Astrocyte of the spinal cord (primary cell): ENCODE measurements around the gene RAB8B.

ENCODE experiments used
- DNase-seq: peaks from one replicate; pipeline ENCODE4 v3.0.0; 2011; ENCODE audit warnings: low read depth, low spot score
- H3K4me3 ChIP-seq: 2 replicates; pipeline ENCODE4 v1.5.1; 2011; ENCODE audit warnings: low read depth, mild to moderate bottlenecking, low read length, moderate library complexity
- CTCF ChIP-seq: IDR thresholded peaks from 2 replicates; pipeline ENCODE4 v1.5.1; 2012; ENCODE audit warnings: low read depth, mild to moderate bottlenecking, low read length, inconsistent platforms
- in situ Hi-C: cut with HindIII; loops from 2 replicates; pipeline ENCODE4 v1.10.0; 2017; ENCODE audit warnings: low sequenced_read_pairs

RAB8B gene

GRCh38 chr15:63156086-63156710 is 33.2 kb upstream of the RAB8B start:
- no peak for TF ChIP-seq CTCF
- DNase-seq = peak; percentile 29
- peak overlapping the region; percentile 78 for H3K4me3 ChIP-seq
- in situ Hi-C loops = no loop called here

- in situ Hi-C loops = no loop called here
- peak overlapping the region; percentile 78 for H3K4me3 ChIP-seq
- peak; percentile 48 for DNase-seq
- no peak for TF ChIP-seq CTCF
Observed at GRCh38 chr15:63156755-63157117, 32.7 kb upstream of the RAB8B start.

GRCh38 chr15:63157118-63157843 is 32.1 kb upstream of the RAB8B start, which contains the start of gene RPS27L:
RPS27L (minus strand) TSS chr15:63157477; CDS start chr15:63157405, 72 bp downstream.
- in situ Hi-C loops = no loop called here
- DNase-seq = peak; percentile 96
- peak within 1 kb of the TSS; percentile 78 for H3K4me3 ChIP-seq
- TF ChIP-seq CTCF = no peak

- TF ChIP-seq CTCF = peak; percentile 20
- H3K4me3 ChIP-seq = peak overlapping the region; percentile 78
- in situ Hi-C loops = no loop called here
- DNase-seq = peak; percentile 85
Observed at GRCh38 chr15:63157891-63158431, 31.4 kb upstream of the RAB8B start.

GRCh38 chr15:63160638-63161037 is 28.8 kb upstream of the RAB8B start:
- in situ Hi-C loops = no loop called here
- H3K4me3 ChIP-seq = no peak overlapping the region
- no peak for DNase-seq
- no peak for TF ChIP-seq CTCF

GRCh38 chr15:63163217-63163616 is 26.2 kb upstream of the RAB8B start:
- TF ChIP-seq CTCF = no peak
- in situ Hi-C loops = no loop called here
- no peak overlapping the region for H3K4me3 ChIP-seq
- no peak for DNase-seq
